GM23248 (cell line): Measurements from ENCODE around the gene TRAPPC3L. TPM values are rescaled to one million over a fixed set of nuclear protein-coding genes. Genes with fewer than 3 reads are reported as not detected.

ENCODE experiments used
- DNase-seq: peaks from one replicate; pipeline ENCODE4 v3.0.0-alpha.2; 2015
- H2AFZ ChIP-seq: fragments of 200-600 bp; sonication (generic); 2 replicates; pipeline ENCODE4 v1.6.1; 2016; ENCODE audit warnings: antibody characterized with exemption
- H3F3A ChIP-seq: fragments of 200-600 bp; sonication (generic); 2 replicates; pipeline ENCODE4 v1.6.1; 2016; ENCODE audit warnings: mild to moderate bottlenecking, antibody characterized with exemption, mixed run types; ENCODE audit not compliant: insufficient read depth
- H3K27ac ChIP-seq: fragments of 200-600 bp; sonication (generic); 2 replicates; pipeline ENCODE4 v1.5.1; 2016; ENCODE audit warnings: mild to moderate bottlenecking
- H3K27me3 ChIP-seq: fragments of 200-600 bp; sonication (generic); replicated peaks from 2 replicates; pipeline ENCODE4 v1.6.1; 2016; ENCODE audit warnings: mild to moderate bottlenecking; ENCODE audit not compliant: insufficient read depth
- H3K36me3 ChIP-seq: fragments of 200-600 bp; sonication (generic); 2 replicates; pipeline ENCODE4 v1.6.1; 2016; ENCODE audit warnings: low read depth, mild to moderate bottlenecking
- H3K4me1 ChIP-seq: fragments of 200-600 bp; sonication (generic); 2 replicates; pipeline ENCODE4 v1.6.1; 2016; ENCODE audit warnings: mild to moderate bottlenecking; ENCODE audit not compliant: insufficient read depth
- H3K4me2 ChIP-seq: fragments of 200-600 bp; sonication (generic); one replicate; pipeline ENCODE4 v1.6.1; 2016; ENCODE audit warnings: mild to moderate bottlenecking; ENCODE audit not compliant: unreplicated experiment
- H3K4me3 ChIP-seq: fragments of 200-600 bp; sonication (generic); 2 replicates; pipeline ENCODE4 v1.5.1; 2016; ENCODE audit warnings: mild to moderate bottlenecking
- H3K79me2 ChIP-seq: fragments of 200-600 bp; sonication (generic); 2 replicates; pipeline ENCODE4 v1.6.1; 2016; ENCODE audit warnings: mild to moderate bottlenecking; ENCODE audit not compliant: insufficient read depth
- H3K9ac ChIP-seq: fragments of 200-600 bp; sonication (generic); 2 replicates; pipeline ENCODE4 v1.6.1; 2016; ENCODE audit warnings: mild to moderate bottlenecking
- H3K9me2 ChIP-seq: fragments of 200-600 bp; sonication (generic); 2 replicates; pipeline ENCODE4 v1.6.1; 2016; ENCODE audit warnings: mixed run types, mild to moderate bottlenecking, moderate library complexity; ENCODE audit not compliant: insufficient read depth
- H3K9me3 ChIP-seq: fragments of 200-600 bp; sonication (generic); one replicate; pipeline ENCODE4 v1.6.1; 2017; ENCODE audit warnings: low read depth
- H4K20me1 ChIP-seq: fragments of 200-600 bp; sonication (generic); 2 replicates; pipeline ENCODE4 v1.6.0; 2016; ENCODE audit not compliant: insufficient read depth
- EZH2 ChIP-seq: fragments of 200-600 bp; sonication (generic); IDR thresholded peaks from 2 replicates; pipeline ENCODE4 v1.6.1; 2018; ENCODE audit warnings: antibody characterized with exemption, mild to moderate bottlenecking; ENCODE audit not compliant: insufficient read depth, poor library complexity, severe bottlenecking
- EZH2phosphoT487 ChIP-seq: fragments of 200-600 bp; sonication (generic); IDR thresholded peaks from 2 replicates; pipeline ENCODE4 v1.6.1; 2018; ENCODE audit warnings: antibody characterized with exemption, moderate library complexity, mild to moderate bottlenecking, low read depth; ENCODE audit not compliant: insufficient read depth
- WGBS, 2 experiments: methylation state at CpG; one replicate each; pipeline ENCODE4 v1.1.6; 2015 to 2017; ENCODE audit warnings: low lambda C conversion rate in 2 of 2, low coverage in 1 of 2; ENCODE audit errors: missing lambda C conversion rate in 2 of 2; 5-methylcytosine and 5-hydroxymethylcytosine counted together
- in situ Hi-C: fragments of 300-500 bp; cut with MboI; formaldehyde crosslinking; loops from 2 replicates; pipeline ENCODE4 v1.15.0; 2020
- polyA plus RNA-seq: library from polyadenylated mRNA; unstranded; fragments of >200 nt; fragmentation: Nextera tagmentation; extraction: Ambion mirVana; gene quantifications from 2 replicates; pipeline ENCODE4 v1.2.1, GENCODE V29; 2016
- total RNA-seq: library from RNA; depleted of rRNA; stranded (reverse); fragments of >200 nt; shearing (Covaris generic); gene quantifications from 2 replicates; pipeline ENCODE4 v1.2.3, GENCODE V29; 2014

Gene TRAPPC3L
- total and polyA plus RNA-seq, 2 experiments from 2014 or later = not detected

GRCh38 chr6:116467514-116467913, 78.0 kb downstream of the TRAPPC3L start:
- no peaks in the 10 kb centered on the region for H3F3A ChIP-seq
- no peaks in the 10 kb centered on the region for H3K36me3 ChIP-seq
- TF ChIP-seq EZH2phosphoT487 = no peak
- TF ChIP-seq EZH2 = no peak
- H4K20me1 ChIP-seq = no peaks in the 10 kb centered on the region
- no peak overlapping the region for H3K4me3 ChIP-seq
- no peak overlapping the region for H2AFZ ChIP-seq
- no peak overlapping the region for H3K27ac ChIP-seq
- in situ Hi-C loops = no loop called here
- peaks cover 7% of the 10 kb centered on the region; the same call in 1 of the 2 replicates for H3K27me3 ChIP-seq
- DNase-seq = no peak
- no peaks in the 10 kb centered on the region for H3K79me2 ChIP-seq
- no peak overlapping the region for H3K4me2 ChIP-seq
- no peak overlapping the region for H3K9ac ChIP-seq
- H3K9me3 ChIP-seq = no peaks in the 10 kb centered on the region
- no peaks in the 10 kb centered on the region for H3K4me1 ChIP-seq
- H3K9me2 ChIP-seq = no peaks in the 10 kb centered on the region

- no peaks in the 10 kb centered on the region for H3K9me3 ChIP-seq
- no peak overlapping the region for H2AFZ ChIP-seq
- DNase-seq = no peak
- H3K4me3 ChIP-seq = no peak overlapping the region
- H3K4me1 ChIP-seq = no peaks in the 10 kb centered on the region
- H3K79me2 ChIP-seq = no peaks in the 10 kb centered on the region
- H3K9me2 ChIP-seq = no peaks in the 10 kb centered on the region
- no peaks in the 10 kb centered on the region for H3K36me3 ChIP-seq
- no peak overlapping the region for H3K9ac ChIP-seq
- H3K27ac ChIP-seq = no peak overlapping the region
- in situ Hi-C loops = no loop called here
- no peaks in the 10 kb centered on the region for H3F3A ChIP-seq
- TF ChIP-seq EZH2 = no peak
- no peak for TF ChIP-seq EZH2phosphoT487
- no peak overlapping the region for H3K4me2 ChIP-seq
- H3K27me3 ChIP-seq = peaks cover 10% of the 10 kb centered on the region; the same call in 1 of the 2 replicates
- H4K20me1 ChIP-seq = no peaks in the 10 kb centered on the region
- WGBS, 2 experiments = 94 to 100% methylated on average over 1 of the region's 1 CpG
Observed at GRCh38 chr6:116467096-116467495, 78.4 kb downstream of the TRAPPC3L start.

- no peaks in the 10 kb centered on the region for H3K79me2 ChIP-seq
- no peaks in the 10 kb centered on the region for H3K9me2 ChIP-seq
- peaks cover 17% of the 10 kb centered on the region; the same call in 1 of the 2 replicates for H3K27me3 ChIP-seq
- no peak overlapping the region for H3K4me3 ChIP-seq
- WGBS, 2 experiments = 95 to 98% methylated on average over 5 of the region's 5 CpGs
- TF ChIP-seq EZH2phosphoT487 (no peak), EZH2 (no peak)
- no peak overlapping the region for H3K27ac ChIP-seq
- H3K36me3 ChIP-seq = no peaks in the 10 kb centered on the region
- no peak overlapping the region for H3K9ac ChIP-seq
- DNase-seq = no peak
- H3F3A ChIP-seq = 0 out of 2 replicates have a peak, but pooled peaks cover 6% of the 10 kb centered on the region
- no peak overlapping the region for H3K4me2 ChIP-seq
- no peak overlapping the region for H2AFZ ChIP-seq
- in situ Hi-C loops = no loop called here
- H4K20me1 ChIP-seq = no peaks in the 10 kb centered on the region
- H3K4me1 ChIP-seq = no peaks in the 10 kb centered on the region
- no peaks in the 10 kb centered on the region for H3K9me3 ChIP-seq
Observed at GRCh38 chr6:116465246-116465645, 80.2 kb downstream of the TRAPPC3L start.

GRCh38 chr6:116463301-116463700, 82.2 kb downstream of the TRAPPC3L start:
- Histone ChIP-seq H3K36me3 (no peaks in the 10 kb centered on the region), H3K4me3 (no peak overlapping the region), H3K9ac (no peak overlapping the region), H4K20me1 (no peaks in the 10 kb centered on the region), H2AFZ (no peak overlapping the region), H3K4me2 (no peak overlapping the region), H3K79me2 (no peaks in the 10 kb centered on the region), H3K9me3 (no peaks in the 10 kb centered on the region), H3K9me2 (no peaks in the 10 kb centered on the region), H3K4me1 (no peaks in the 10 kb centered on the region), H3F3A (0 out of 2 replicates have a peak, but pooled peaks cover 6% of the 10 kb centered on the region), H3K27ac (no peak overlapping the region), H3K27me3 (peaks cover 17% of the 10 kb centered on the region; the same call in 1 of the 2 replicates)
- WGBS, 2 experiments = 87 to 92% methylated on average over 4 of the region's 4 CpGs
- in situ Hi-C loops = no loop called here
- TF ChIP-seq EZH2phosphoT487 (no peak), EZH2 (no peak)
- no peak for DNase-seq
